Adrenal gland (tissue), 12 donors: ENCODE measurements around the gene DUSP3. TPM values are rescaled to one million over a fixed set of nuclear protein-coding genes. Genes with fewer than 3 reads are reported as not detected.

Experiments
- DNase-seq, 7 donors: peaks; one replicate each; pipeline ENCODE4 v3.0.0-alpha.2; 2019 to 2020
- H3K27ac ChIP-seq, 5 donors: fragments of 200-600 bp; sonication (generic) in 4 of 5; 1 replicate in 3 of 5; 2 replicates in 2 of 5; pipeline versions ENCODE4 v1.5.1 to v1.8.0; 2016 to 2020; ENCODE audit warnings: mild to moderate bottlenecking in 1 of 5
- H3K27me3 ChIP-seq: fragments of 200-600 bp; 2 replicates; pipeline ENCODE4 v1.8.0; 2021
- H3K36me3 ChIP-seq, 2 donors: fragments of 200-600 bp; replicated peaks in 1 of 2; 1 replicate in 1 of 2; 2 replicates in 1 of 2; pipeline versions ENCODE4 v1.5.1 to v1.8.0; 2018 to 2022
- H3K4me1 ChIP-seq, 2 donors: fragments of 200-600 bp; replicated peaks in 1 of 2; 1 replicate in 1 of 2; 2 replicates in 1 of 2; pipeline versions ENCODE4 v1.5.1 to v1.8.0; 2018 to 2021
- H3K4me3 ChIP-seq, 4 donors: fragments of 200-600 bp; sonication (generic) in 3 of 4; one replicate each; pipeline ENCODE4 v1.5.1; 2016 to 2018
- H3K9me3 ChIP-seq, 3 donors: fragments of 200-600 bp; sonication (generic) in 1 of 3; replicated peaks in 1 of 3; 1 replicate in 2 of 3; 2 replicates in 1 of 3; pipeline versions ENCODE4 v1.5.1 to v1.8.0; 2016 to 2021
- CTCF ChIP-seq, 6 experiments: fragments of 450-650 bp in 4 of 6; fragments of 200-600 bp in 2 of 6; sonication (generic) in 1 of 6; IDR thresholded peaks; 1 replicate in 5 of 6; 2 replicates in 1 of 6; pipeline versions ENCODE4 v1.5.1 to v1.8.0; 2016 to 2021; ENCODE audit warnings: antibody characterized with exemption in 6 of 6, mild to moderate bottlenecking in 2 of 6, moderate library complexity in 1 of 6
- POLR2A ChIP-seq, 2 donors: fragments of 450-650 bp; IDR thresholded peaks; one replicate each; pipeline ENCODE4 v1.6.1; 2017; ENCODE audit warnings: antibody characterized with exemption in 2 of 2, mild to moderate bottlenecking in 2 of 2, moderate library complexity in 1 of 2
- WGBS, 4 donors: extraction: QIAGEN DNeasy Blood & Tissue Kit in 2 of 4; methylation state at CpG; one replicate each; pipeline versions ENCODE4 v1.1.5 to v1.1.7; 2013 to 2017; 5-methylcytosine and 5-hydroxymethylcytosine counted together
- intact Hi-C, 2 donors: fragments of 100-400 bp; cut with DNase I; formaldehyde crosslinking; loops; one replicate each; pipeline versions ENCODE4 v1.14.1 to v1.15.0; 2022 to 2023
- polyA plus RNA-seq, 3 donors: library from polyadenylated mRNA; stranded (reverse); fragments of 200-250 nt in 2 of 3; fragments of 350-450 nt in 1 of 3; fragmentation: Illumina TruSeq in 1 of 3; extraction: RNeasy Lipid Tissue Mini Kit (QIAGEN cat#74804) in 1 of 3; gene quantifications; one replicate each; pipeline ENCODE4 v1.2.3, GENCODE V29; 2013 to 2014
- total RNA-seq, 9 donors: library from RNA; depleted of rRNA in 4 of 9; stranded (reverse); fragments of >200 nt in 4 of 9; fragments of 120-200 nt in 1 of 9; fragmentation: NEBNext Ultra II Directional in 1 of 9; extraction: Animal tissue kit (Norgen Biotek cat#: 25700) in 1 of 9; gene quantifications; one replicate each; pipeline versions ENCODE4 v1.1.0 to v1.2.4, GENCODE V29; 2013 to 2023
- donor health status: healthy with polysubstance abuse.
- donor health status: Bipolar disorder and iron deficiency.
- donor health status: DM: yes; HTN: yes; CAD: no.
- donor health status: DM: no; HTN: no; CAD: no.
- donor health status: DM: no; HTN: no; CAD: no.
- donor health status: DM: yes; HTN: yes; CAD: no.

Gene DUSP3
- total and polyA plus RNA-seq, 12 donors: 56.3 to 136 (median 79.5) TPM

DNA sequence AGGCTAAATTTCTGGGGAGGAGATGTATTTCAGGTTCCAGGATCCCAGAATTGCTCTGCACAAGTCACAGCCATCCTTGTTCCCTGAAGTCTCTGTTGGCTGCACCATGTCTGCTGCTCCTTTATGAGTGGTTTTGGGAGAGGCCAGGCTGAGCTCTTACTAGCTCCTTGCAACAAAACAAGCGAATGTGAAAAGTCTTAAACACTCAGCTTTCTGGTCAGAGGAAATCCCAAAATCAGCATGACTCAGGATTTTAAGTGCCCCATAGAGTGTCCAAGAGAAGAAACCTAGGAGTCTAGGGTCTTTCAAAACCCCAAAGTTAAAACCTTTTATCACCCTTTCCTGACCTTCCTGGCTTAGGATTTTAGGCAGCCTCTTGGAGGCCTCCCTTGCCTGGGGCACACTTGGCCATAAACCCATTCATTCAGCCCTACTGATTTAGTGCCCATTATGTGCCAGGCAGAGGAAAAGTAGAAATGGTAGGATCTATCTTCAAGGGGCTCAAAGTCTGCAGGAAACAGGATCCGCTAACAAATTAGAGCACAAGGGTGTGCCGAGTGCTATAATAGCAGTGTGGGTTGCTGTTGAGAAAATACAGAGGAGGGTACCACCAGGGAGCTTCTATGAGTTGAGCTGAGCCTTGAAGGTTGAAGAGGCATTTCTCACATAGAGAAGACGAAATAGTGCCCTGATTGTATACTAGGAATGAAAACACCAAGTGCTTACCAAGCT is 57.1 kb downstream of the DUSP3 start:
- H3K4me3 ChIP-seq: no peak overlapping the region
- peak overlapping the region in 3 of 5 donors; percentile 58 to 97 (median 95) for H3K27ac ChIP-seq
- 86 to 98% (median 90%) methylated on average over 4 of the region's 4 CpGs for WGBS, 4 donors
- H3K4me1 ChIP-seq: peaks cover 0 to 19% of the 10 kb centered on the region in 2 donors
- no peak for DNase-seq
- no peaks in the 10 kb centered on the region for H3K9me3 ChIP-seq
- no peaks in the 10 kb centered on the region for H3K36me3 ChIP-seq
- no peak for TF ChIP-seq CTCF (IDR thresholded peaks at IDR 0.05)
- no peak for TF ChIP-seq POLR2A (IDR thresholded peaks at IDR 0.05)
- no peaks in the 10 kb centered on the region for H3K27me3 ChIP-seq
- intact Hi-C loops: no loop called here

DNA sequence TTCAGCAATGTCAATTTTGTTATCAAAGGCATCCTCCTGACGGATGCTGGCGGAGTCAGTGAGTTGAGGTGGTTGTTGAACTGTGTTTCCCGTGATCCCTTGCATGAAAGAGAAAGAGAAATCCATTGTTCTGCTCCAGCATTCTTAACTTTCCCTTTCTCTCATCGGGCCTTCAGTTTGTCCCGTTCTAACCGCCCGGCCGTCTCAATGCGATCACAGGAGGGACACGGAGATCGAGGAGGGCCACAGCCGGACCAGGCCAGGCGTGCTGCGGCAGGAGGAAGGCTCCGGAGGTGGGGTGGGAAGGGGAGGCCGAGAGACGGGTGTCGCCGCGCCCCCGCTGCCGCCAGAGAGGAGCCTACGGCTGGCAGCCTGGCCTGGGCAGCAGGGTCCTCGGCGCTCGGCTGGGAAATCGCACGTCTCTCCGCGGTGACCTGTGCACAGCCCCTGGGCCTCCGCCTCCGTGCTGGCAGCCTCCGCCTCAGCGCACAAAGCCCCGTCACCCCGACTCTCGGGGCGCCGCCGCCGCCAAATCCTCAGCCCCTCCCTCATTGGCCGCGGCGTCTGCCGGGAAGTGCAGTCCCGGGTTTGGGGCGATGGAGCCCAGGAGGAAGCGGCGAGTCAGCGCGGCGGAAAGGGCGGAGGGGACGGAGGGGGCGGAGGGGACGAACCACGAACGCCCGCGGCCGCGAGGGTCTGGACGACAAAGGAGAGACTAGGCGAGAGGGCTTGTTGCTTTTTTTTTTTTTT is 58.3 kb downstream of the DUSP3 start:
- intact Hi-C loops: no loop called here
- 0 to 1% (median 1%) methylated on average over 32 to 64 of the region's 64 CpGs for WGBS, 4 donors
- Histone ChIP-seq H3K36me3 (no peaks in the 10 kb centered on the region), H3K9me3 (no peaks in the 10 kb centered on the region), H3K4me3 (peak overlapping the region; percentile 5 to 70 (median 57)), H3K27ac (peak overlapping the region; percentile 82 to 98 (median 95)), H3K27me3 (no peaks in the 10 kb centered on the region), H3K4me1 (peaks cover 0 to 19% of the 10 kb centered on the region in 2 donors)
- peak; percentile 76 to 84 (median 80) for DNase-seq
- no peak for TF ChIP-seq CTCF (IDR thresholded peaks at IDR 0.05)
- TF ChIP-seq POLR2A (IDR thresholded peaks at IDR 0.05): peak; percentile 79 to 89

GRCh38 chr17:43719578-43719977 is 59.2 kb downstream of the DUSP3 start:
- H3K9me3 ChIP-seq: no peaks in the 10 kb centered on the region
- intact Hi-C loops: no loop called here
- H3K27me3 ChIP-seq: no peaks in the 10 kb centered on the region
- WGBS, 4 donors: 44 to 76% (median 65%) methylated on average over 3 of the region's 3 CpGs
- H3K36me3 ChIP-seq: no peaks in the 10 kb centered on the region
- no peak for DNase-seq
- TF ChIP-seq POLR2A (IDR thresholded peaks at IDR 0.05) (no peak), CTCF (IDR thresholded peaks at IDR 0.05) (no peak)
- H3K27ac ChIP-seq: peak overlapping the region in 3 of 5 donors; percentile 82 to 98 (median 97)
- no peak overlapping the region for H3K4me3 ChIP-seq
- peaks cover 1 to 19% of the 10 kb centered on the region in 2 donors for H3K4me1 ChIP-seq

DNA sequence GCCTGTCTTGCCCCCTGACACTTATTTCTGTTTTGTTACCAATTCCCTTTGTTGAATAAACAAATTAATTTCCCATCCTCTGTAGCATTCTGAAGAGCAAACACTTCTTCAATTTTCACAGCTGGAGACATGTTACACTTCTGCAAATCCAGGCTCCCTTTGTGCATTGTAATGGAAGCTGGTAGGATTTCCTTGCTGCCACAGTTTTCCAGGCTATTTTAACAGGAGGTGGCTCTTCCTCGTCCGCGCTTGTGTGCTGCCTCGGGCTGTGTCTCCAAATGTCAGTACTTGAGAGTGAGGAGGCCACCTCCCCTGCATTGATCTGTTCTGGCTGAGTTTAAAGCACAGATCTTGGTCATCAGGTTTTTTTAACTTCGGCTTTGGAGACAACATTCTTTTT is 60.2 kb downstream of the DUSP3 start:
- H3K9me3 ChIP-seq: no peaks in the 10 kb centered on the region
- H3K27me3 ChIP-seq: no peaks in the 10 kb centered on the region
- H3K4me3 ChIP-seq: no peak overlapping the region
- H3K4me1 ChIP-seq: peaks cover 10 to 11% of the 10 kb centered on the region in 2 donors
- no peak for DNase-seq
- intact Hi-C loops: no loop called here
- 74 to 90% (median 80%) methylated on average over 5 of the region's 5 CpGs for WGBS, 4 donors
- TF ChIP-seq POLR2A (IDR thresholded peaks at IDR 0.05) (no peak), CTCF (IDR thresholded peaks at IDR 0.05) (no peak)
- no peaks in the 10 kb centered on the region for H3K36me3 ChIP-seq
- H3K27ac ChIP-seq: no peak overlapping the region
